ENCODE data around the gene DBX1.
A peak's percentile ranks its signal among the peaks of the same experiment; 100 is the strongest.
"Not testable (repeated sequence)": the region's sequence is repeated elsewhere in the genome, so short reads cannot be mapped to it uniquely, and the experiment has no call there.

The DBX1 gene

GRCh38 chr11:20161230-20161918 lies 1.1 kb upstream of the DBX1 start:
- no peak for DNase-seq

GRCh38 chr11:20159466-20160381 lies 551 bp downstream of the DBX1 start:
- no peak for DNase-seq

GRCh38 chr11:20158597-20159257 lies 1.5 kb downstream of the DBX1 start:
- DNase-seq, result no peak

GRCh38 chr11:20157728-20158127 lies 2.5 kb downstream of the DBX1 start:
- no peak for DNase-seq

- no peak for DNase-seq
These were observed 3.2 kb downstream of the DBX1 start for GRCh38 chr11:20156876-20157613.

- no peak for DNase-seq
These were observed 3.9 kb downstream of the DBX1 start for GRCh38 chr11:20156280-20156875.

GRCh38 chr11:20155683-20156279 lies 4.5 kb downstream of the DBX1 start:
- no peak for DNase-seq

- DNase-seq, result no peak
These were observed 5.9 kb downstream of the DBX1 start for GRCh38 chr11:20154381-20154780.

- no peak for DNase-seq
These were observed 21.6 kb downstream of the DBX1 start for GRCh38 chr11:20138707-20139106.

- no peak for DNase-seq
These were observed 22.6 kb downstream of the DBX1 start for GRCh38 chr11:20137637-20138036.

- DNase-seq, result no peak
These were observed 25.1 kb downstream of the DBX1 start for GRCh38 chr11:20134991-20135736.

- DNase-seq, result no peak
These were observed 27.6 kb downstream of the DBX1 start for GRCh38 chr11:20132667-20133039.

GRCh38 chr11:20131788-20132666 lies 28.2 kb downstream of the DBX1 start:
- peak; percentile 3 for DNase-seq

GRCh38 chr11:20129665-20130064 lies 30.6 kb downstream of the DBX1 start:
- DNase-seq, result no peak

- DNase-seq, result not testable (repeated sequence)
These were observed 31.8 kb downstream of the DBX1 start for GRCh38 chr11:20128528-20128825.

- peak; percentile 4 for DNase-seq
These were observed 32.4 kb downstream of the DBX1 start for GRCh38 chr11:20127671-20128527.

- DNase-seq, result no peak
These were observed 33.6 kb downstream of the DBX1 start for GRCh38 chr11:20126724-20127123.

GRCh38 chr11:20125927-20126326 lies 34.3 kb downstream of the DBX1 start:
- no peak for DNase-seq

- DNase-seq, result no peak
These were observed 38.1 kb downstream of the DBX1 start for GRCh38 chr11:20122131-20122530.

All from KG1 (cell line).